Renal cortex interstitium (tissue), 11 donors: ENCODE measurements around the gene DTX1. TPM values are rescaled to one million over a fixed set of nuclear protein-coding genes. Genes with fewer than 3 reads are reported as not detected.

Experiments
- DNase-seq, 11 donors: peaks; one replicate each; pipeline ENCODE4 v3.0.0-alpha.2; 2013; ENCODE audit warnings: low read depth in 9 of 11, low spot score in 4 of 11; ENCODE audit errors: extremely low read depth in 1 of 11
- polyA plus RNA-seq, 3 donors: library from polyadenylated mRNA; unstranded; fragments of 120-200 nt; gene quantifications; one replicate each; pipeline ENCODE4 v1.2.1, GENCODE V29; 2013; ENCODE audit not compliant: insufficient read length in 3 of 3

Gene DTX1
- polyA plus RNA-seq, 3 donors = 11.5 to 15.2 (median 13.1) TPM

- DNase-seq = no peak
These were observed 64.3 kb downstream of the DTX1 start for GRCh38 chr12:113120670-113121370.

- DNase-seq = no peak
These were observed 71.3 kb downstream of the DTX1 start for GRCh38 chr12:113127791-113128199.

DNA sequence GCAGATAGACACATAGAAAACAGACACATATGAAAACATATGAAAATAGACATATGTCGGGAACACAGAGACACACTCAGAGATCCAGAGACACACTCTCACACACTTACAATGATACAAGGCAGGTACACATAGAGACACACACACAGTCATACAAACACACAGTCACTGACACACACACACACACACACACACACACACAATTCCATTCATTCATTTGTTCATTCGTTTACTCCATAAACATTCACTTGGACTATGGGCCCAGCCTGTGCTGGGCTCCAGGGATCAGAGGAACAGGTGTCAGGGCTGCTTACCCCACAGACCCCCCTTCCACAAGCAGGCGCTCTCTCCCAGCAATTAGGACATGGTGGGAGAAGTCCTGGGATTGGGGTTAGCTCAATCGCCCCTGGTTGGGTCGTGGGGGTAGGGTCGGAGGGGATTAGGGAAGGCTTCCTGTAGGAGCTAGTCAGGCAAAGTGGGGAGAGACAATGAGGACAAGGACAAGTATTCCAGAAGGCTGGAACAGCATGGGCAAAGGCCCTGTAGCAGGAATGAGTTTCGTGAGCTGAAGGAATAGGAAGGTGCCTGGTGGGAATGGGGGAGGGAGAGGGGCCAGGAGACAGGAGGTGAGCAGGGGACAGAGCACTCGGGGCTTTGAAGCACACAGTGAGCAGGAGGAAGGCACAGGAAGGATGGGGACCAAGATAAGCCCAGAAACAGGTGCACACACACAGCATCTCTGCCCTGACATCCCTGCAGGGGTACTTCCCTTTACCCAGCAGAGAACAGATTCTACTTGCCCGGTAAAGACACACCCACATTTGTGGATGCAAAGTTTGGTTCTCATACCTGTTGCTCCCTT lies 72.5 kb downstream of the DTX1 start:
- no peak for DNase-seq

DNA sequence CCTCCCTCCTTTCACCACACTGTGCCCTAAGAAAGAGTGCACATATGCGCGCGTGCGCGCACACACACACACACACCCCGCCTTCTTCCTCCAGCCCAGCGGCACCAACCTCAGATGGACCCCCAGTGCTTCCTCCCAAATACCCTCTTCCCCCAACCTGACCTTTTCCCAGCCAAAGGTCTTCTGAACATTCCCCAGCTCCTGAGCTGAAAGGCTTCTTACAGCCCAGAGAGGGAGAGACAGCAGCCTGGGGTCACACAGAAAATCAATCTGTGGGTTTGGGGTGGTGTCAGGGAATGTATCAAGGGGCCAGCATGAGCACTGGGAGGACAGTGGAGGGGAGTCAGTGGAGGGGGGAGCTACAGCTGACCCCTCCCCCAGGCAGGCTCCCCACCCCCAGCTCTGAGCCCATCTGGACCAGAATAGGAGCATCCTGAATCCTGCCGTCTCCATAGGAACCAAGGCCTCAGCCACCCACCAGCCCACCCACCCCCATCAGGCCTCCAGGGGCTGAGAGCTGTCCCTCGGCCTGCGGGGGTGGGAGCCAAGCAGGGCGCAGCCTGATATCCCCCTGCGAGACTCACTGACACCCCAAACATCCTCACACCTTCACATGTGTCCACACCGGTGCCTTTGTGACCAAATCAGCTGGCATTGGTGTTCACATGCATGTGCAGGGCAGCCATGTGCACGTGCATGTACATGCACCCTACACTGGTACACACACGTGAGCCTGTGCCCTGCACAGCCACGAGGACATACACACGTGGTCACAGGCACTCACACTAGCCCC lies 73.3 kb downstream of the DTX1 start:
- no peak for DNase-seq

GRCh38 chr12:113130457-113131135 lies 74.1 kb downstream of the DTX1 start:
- DNase-seq = peak in 1 of 11 donors; percentile 31

GRCh38 chr12:113131556-113131955 lies 75.0 kb downstream of the DTX1 start:
- DNase-seq = no peak

DNA sequence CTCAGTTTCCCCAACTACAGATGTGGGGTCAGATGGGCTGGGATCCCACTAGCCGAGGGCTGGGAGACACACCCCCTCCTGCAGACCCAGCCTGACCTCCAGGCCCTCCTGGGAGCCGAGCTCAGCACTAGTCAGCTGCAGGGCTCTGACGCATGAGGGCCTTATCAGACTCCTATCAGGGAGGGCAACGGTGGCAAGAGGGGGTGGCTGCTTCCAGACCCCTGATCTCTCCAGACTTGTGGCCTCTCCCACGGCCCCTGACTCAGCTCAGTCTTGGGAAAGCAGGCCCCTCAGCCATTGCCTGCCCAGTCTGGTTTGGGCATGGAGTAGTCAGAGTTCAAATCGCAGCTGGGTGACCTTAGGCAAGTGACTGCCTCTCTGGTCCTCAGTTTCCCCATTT lies 76.5 kb downstream of the DTX1 start:
- DNase-seq = no peak

DNA sequence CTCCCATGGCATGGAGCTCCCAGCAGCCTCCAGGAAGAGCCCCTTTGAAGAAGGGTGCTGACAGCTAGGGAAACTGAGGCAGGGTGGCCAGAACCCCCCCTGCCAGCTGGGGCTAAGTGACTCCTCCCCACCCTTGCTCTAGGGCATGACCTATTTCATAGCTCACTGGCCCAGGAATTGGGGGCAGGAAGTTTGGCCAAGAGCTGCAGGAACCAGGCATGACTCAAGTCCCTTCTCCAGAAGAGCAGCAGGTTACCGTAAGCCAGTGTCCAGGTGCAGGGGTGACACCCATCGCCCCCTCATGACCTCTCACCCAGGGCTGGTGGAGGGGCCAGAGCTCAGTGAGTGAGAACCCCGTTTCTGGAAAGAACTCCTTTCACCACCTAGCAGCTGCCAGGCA lies 77.1 kb downstream of the DTX1 start:
- DNase-seq = no peak

GRCh38 chr12:113134071-113134470 lies 77.5 kb downstream of the DTX1 start:
- no peak for DNase-seq

GRCh38 chr12:113134521-113134951 lies 78.0 kb downstream of the DTX1 start:
- no peak for DNase-seq

GRCh38 chr12:113135178-113136127 lies 78.9 kb downstream of the DTX1 start, which contains the start of gene RASAL1:
Gene RASAL1, minus strand, starts transcription at chr12:113135761. Its CDS starts 299 bp downstream, at chr12:113135462.
- peak in 2 of 11 donors; percentile 31 to 48 for DNase-seq

DNA sequence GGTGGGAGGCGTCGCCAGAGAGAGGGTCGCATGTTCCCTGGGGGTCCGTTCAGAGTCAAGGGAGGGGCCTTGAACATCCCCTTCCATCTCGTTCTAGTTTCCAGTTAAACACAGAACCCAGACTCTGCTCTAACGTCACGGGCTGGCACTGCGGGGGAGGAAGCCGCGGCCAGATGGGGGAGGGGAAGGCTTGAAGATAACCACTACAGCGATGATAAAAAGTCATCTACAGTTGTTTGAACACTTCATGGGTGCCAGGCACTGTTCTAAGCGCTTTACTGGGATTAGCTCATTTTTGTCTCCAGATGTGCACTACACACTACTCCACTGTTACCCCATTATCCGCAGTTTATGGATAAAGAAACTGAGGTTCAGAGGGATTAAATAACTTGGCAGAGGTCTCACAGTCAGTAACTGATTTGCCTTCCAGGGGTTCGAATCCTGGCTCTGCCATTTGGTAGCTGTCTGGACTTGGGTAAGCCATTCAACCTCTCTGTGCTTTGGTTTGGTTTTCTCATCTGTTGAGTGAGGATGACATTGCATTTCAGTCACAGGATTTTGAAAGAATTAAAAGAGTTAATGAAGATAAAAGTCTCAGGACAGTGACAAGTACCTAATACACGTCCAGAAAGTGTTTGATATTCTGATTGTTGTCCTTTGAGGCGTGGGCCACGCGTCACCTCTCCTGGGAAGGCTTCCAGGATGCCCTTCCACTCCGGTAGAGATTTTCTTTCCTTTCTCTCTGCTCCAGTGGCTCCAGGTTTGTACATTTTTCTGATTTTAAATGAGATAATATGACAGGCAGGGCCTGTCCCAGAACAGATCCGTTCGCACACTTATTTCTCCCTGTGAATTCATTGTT lies 79.8 kb downstream of the DTX1 start:
- DNase-seq = peak in 1 of 11 donors; percentile 29

- no peak for DNase-seq
These were observed 80.5 kb downstream of the DTX1 start for GRCh38 chr12:113136990-113137511.

DNA sequence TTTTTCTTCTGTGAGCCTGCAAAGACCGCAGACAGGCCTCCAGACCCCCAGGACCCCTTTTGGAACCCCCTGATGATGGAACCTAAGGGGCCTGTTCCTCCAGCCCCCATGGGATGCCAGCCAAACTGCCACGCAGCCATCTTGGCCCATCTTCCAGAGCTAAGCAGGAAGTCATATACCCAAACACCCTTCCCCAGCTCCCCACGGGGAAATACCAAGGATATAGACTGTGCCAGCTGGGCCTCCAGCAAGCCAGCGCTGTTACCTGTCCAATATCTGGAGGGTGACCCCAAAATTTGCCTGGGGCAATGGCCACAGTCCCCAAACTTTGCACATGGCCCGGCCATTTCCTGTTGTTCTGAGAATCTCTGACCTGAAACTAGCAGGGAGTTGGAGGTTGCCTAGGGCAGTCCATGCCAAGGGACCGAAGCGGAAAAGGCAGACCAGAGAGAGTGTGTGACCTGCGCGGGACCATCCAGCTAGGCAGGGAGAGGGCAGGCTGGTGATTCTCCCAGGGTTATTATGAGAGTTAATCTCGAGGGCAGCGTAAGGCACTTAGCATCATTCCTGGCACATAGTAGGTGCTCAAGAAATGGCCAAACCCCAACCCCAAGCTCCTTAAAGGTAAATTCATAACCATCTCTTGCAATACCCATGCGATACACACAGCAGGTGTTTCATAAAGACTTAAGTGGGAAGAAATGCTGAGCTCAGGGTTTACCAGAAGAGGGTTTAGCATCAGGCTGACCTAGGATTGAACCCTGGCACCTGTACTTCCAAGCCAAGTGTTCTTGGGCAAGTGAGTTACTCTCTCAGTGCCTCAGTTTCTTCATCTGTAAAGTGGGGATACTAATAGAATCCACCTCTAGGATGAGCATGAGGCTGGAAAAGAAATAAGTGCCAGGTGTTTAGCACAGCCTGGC lies 81.6 kb downstream of the DTX1 start:
- DNase-seq = no peak

DNA sequence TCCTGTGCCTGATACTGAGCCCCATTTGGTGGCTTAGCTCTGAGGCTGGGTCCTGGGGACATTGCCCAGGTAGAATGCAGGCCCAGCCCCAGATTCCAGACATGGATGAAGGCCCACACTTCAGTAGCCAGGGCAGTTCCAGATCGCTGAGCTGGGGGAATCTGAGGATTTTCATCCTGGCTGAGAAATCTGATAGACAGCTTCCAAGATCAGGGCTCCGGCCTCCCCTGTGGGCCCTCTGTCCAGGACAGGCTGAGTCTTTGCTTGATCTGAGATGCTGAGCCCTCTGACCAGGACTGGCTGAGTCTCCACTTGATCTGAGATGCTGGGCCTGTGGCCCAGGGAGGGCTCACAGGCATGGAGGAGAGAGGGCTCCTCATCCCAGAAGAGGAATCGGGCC lies 82.3 kb downstream of the DTX1 start:
- peak in 4 of 11 donors; percentile 35 to 73 (median 52) for DNase-seq

- DNase-seq = no peak
These were observed 84.2 kb downstream of the DTX1 start for GRCh38 chr12:113140706-113141105.
